Activated T-cell treated with anti-CD3 and anti-CD28 coated beads, Interleukin-2, amount 50 U/mL, for 4 hours (primary cell): ENCODE data around the gene PSTPIP2. TPM values are rescaled to one million over a fixed set of nuclear protein-coding genes. Genes with fewer than 3 reads are reported as not detected.
A peak's percentile ranks its signal among the peaks of the same experiment; 100 is the strongest.
"Not testable (repeated sequence)": the region's sequence is repeated elsewhere in the genome, so short reads cannot be mapped to it uniquely, and the experiment has no call there.

Experiments used
- ATAC-seq, 2 donors: fragments of 200-7000 bp; cut with Tn5 transposase; one replicate each; pipeline ENCODE4 v1.10.0; 2021
- DNase-seq: peaks from one replicate; pipeline ENCODE4 v3.0.0-alpha.2; 2020
- H3K27me3 Mint-ChIP-seq: one replicate; pipeline ENCODE4 v1.8.0; 2021; ENCODE audit warnings: low read depth, mixed read lengths
- H3K36me3 Mint-ChIP-seq: one replicate; pipeline ENCODE4 v1.8.0; 2022; ENCODE audit warnings: mixed read lengths; ENCODE audit not compliant: insufficient read depth
- H3K4me1 Mint-ChIP-seq: one replicate; pipeline ENCODE4 v1.8.0; 2021; ENCODE audit warnings: low read depth, mixed read lengths
- H3K4me3 Mint-ChIP-seq: one replicate; pipeline ENCODE4 v1.8.0; 2021; ENCODE audit warnings: mild to moderate bottlenecking, moderate library complexity, mixed read lengths
- H3K9me3 Mint-ChIP-seq: one replicate; pipeline ENCODE4 v1.8.0; 2021; ENCODE audit warnings: mixed read lengths
- total RNA-seq, 3 donors: library from RNA; stranded (reverse); gene quantifications; one replicate each; pipeline ENCODE4 v1.2.1, GENCODE V29; 2021

The PSTPIP2 gene
- total RNA-seq, 3 donors from 2014 or later: 15.8 to 16.6 (median 16.4) TPM

DNA sequence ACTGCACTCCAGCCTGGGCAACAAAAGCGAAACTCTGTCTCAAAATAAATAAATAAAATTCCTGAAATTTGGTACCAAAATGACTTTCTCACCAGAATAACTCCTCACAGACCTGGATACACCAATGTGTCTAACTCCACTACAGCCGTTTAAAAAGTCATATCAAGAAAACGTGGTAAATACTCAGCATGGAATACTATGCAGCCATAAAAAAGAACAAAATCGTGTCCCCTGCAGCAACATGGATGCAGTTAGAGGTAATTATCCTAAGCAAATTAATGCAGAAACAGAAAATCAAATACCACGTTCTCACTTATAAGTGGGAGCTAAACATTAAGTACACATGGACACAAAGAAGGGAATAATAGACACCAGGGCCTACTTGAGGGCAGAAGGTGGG, 107.1 kb downstream of the PSTPIP2 start:
- H3K4me3 Mint-ChIP-seq: peak overlapping the region; percentile 69
- H3K36me3 Mint-ChIP-seq: peaks cover 20% of the 10 kb centered on the region
- ATAC-seq, H3K9me3 Mint-ChIP-seq, H3K27me3 Mint-ChIP-seq, DNase-seq: not testable (repeated sequence)
- H3K4me1 Mint-ChIP-seq: peaks cover 66% of the 10 kb centered on the region

DNA sequence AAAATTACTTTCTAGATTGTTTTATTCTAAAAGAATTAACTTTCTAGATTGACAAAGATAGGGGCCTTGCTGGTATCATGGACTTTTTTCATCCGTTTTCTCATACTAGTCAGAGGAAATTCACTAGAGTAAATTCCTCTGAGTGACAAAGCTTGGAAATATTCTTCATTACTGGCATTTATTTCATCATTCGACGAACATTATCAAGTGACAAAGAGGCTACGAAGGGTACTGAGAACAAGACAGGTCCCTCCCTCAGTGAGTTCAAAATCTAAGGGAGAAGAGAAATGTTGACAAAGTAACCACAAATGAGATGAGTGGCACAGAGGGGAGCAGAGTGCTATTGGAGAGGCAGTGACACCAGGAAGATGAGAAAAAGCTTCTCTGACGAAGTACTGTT, 109.2 kb downstream of the PSTPIP2 start:
- Mint-ChIP-seq H3K36me3 (peaks cover 20% of the 10 kb centered on the region), H3K4me3 (peak overlapping the region; percentile 43), H3K4me1 (peaks cover 74% of the 10 kb centered on the region), H3K27me3 (no peaks in the 10 kb centered on the region), H3K9me3 (no peaks in the 10 kb centered on the region)
- ATAC-seq (peak in 1 of 2 donors; percentile 6), DNase-seq (no peak)

DNA sequence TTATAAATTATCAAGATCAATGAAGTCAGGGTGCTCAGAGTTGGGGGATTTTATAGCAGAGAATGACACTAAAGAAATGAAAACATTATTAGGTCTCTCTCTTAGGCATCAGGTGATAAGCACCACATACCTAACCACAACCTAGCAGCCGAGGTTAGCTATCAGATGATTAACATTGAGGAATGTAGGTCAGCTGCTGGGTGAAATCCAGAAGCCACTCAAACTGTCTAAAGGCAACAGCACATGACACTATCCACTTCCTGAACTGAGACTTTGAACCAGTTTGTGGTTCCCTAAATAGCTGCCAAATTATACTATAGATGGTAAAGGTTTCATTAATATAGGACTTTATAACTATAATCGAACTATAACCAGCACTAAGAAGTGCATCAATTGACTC, 109.6 kb downstream of the PSTPIP2 start:
- Mint-ChIP-seq H3K36me3 (peaks cover 20% of the 10 kb centered on the region), H3K4me3 (peak overlapping the region; percentile 39), H3K9me3 (no peaks in the 10 kb centered on the region), H3K4me1 (peaks cover 74% of the 10 kb centered on the region), H3K27me3 (no peaks in the 10 kb centered on the region)
- DNase-seq: no peak
- no peak for ATAC-seq

DNA sequence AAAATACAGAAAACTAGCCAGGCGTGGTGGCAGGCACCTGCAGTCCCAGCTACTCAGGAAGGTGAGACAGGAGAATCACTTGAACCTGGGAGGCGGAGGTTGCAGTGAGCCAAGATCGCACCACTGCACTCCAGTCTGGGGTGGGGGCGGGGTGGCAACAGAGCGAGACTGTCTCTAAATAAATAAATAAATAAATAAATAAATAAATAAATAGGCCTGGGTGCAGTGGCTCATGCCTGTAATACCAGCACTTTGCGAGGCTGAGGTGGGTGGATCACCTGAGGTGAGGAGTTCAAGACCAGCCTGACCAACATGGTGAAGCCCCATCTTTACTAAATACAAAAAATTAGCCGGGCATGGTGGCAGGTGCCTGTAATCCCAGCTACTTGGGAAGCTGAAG, 112.6 kb downstream of the PSTPIP2 start:
- not testable (repeated sequence) for H3K4me3 Mint-ChIP-seq, H3K9me3 Mint-ChIP-seq, DNase-seq, H3K27me3 Mint-ChIP-seq, ATAC-seq
- H3K36me3 Mint-ChIP-seq: peaks cover 31% of the 10 kb centered on the region
- H3K4me1 Mint-ChIP-seq: peaks cover 62% of the 10 kb centered on the region

DNA sequence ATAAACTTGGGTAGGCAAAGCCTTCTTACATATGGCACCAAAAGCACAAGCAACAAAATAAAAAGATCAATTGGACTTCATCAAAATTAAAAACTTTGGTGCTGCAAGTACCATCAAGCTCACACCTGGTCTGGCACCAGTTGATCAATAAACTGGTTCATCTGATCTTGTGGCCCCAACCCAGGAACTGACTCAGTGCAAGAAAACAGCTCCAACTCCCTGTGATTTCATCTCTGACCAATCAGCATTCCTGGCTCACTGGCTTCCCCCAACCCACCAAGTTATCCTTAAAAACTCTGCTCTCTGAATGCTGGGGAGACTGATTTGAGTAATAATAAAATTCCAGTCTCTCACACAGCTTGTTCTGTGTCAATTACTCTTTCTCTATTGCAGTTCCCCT, 113.3 kb downstream of the PSTPIP2 start:
- H3K4me1 Mint-ChIP-seq: peaks cover 63% of the 10 kb centered on the region
- no peaks in the 10 kb centered on the region for H3K9me3 Mint-ChIP-seq
- no peaks in the 10 kb centered on the region for H3K27me3 Mint-ChIP-seq
- DNase-seq (no peak), ATAC-seq (no peak)
- H3K4me3 Mint-ChIP-seq: no peak overlapping the region
- H3K36me3 Mint-ChIP-seq: peaks cover 37% of the 10 kb centered on the region

DNA sequence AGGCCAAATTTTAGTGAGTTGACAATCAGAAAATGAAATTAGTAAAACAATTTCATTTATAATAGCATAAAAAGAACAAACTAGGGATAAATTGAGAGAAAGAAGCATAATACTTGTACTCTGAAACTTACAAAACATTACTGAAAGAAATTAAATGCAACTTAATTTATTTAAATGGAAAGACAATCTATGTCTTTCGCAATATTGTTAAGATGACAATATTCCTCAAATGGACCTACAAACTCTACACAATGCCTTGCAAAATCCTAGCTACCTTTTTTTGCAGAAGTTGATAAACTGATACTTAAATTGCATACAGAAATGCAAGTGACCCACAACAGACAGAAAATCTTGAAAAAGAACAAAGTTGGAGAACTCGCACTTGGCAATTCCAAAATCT, 114.0 kb downstream of the PSTPIP2 start:
- no peak overlapping the region for H3K4me3 Mint-ChIP-seq
- DNase-seq: no peak
- no peaks in the 10 kb centered on the region for H3K27me3 Mint-ChIP-seq

DNA sequence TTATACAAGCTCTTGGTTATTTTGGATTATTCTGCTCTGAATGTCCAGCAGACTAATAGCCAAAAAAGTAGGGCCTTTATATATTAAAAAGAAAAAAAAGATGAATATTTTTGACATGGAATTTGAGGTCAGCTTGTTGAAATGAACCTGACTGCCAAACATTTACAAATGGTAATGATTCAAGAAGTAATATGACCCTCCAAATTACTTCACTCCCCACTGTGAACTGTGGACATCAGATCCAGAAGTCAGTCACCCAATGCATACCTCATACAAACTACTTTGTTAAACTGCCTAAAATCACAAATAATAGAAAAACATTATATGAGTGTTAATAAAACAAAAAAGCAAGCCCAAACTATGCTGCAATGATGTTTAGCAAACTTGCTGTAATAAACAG, 115.0 kb downstream of the PSTPIP2 start:
- H3K4me3 Mint-ChIP-seq: no peak overlapping the region
- H3K36me3 Mint-ChIP-seq: peaks cover 43% of the 10 kb centered on the region
- no peak for DNase-seq
- no peak for ATAC-seq
- H3K9me3 Mint-ChIP-seq: no peaks in the 10 kb centered on the region
- H3K4me1 Mint-ChIP-seq: peaks cover 48% of the 10 kb centered on the region
- H3K27me3 Mint-ChIP-seq: no peaks in the 10 kb centered on the region

More for the DNA sequence above, 114.0 kb downstream of the PSTPIP2 start:
- Mint-ChIP-seq H3K9me3 (no peaks in the 10 kb centered on the region), H3K4me1 (peaks cover 56% of the 10 kb centered on the region), H3K36me3 (peaks cover 40% of the 10 kb centered on the region)
- no peak for ATAC-seq

DNA sequence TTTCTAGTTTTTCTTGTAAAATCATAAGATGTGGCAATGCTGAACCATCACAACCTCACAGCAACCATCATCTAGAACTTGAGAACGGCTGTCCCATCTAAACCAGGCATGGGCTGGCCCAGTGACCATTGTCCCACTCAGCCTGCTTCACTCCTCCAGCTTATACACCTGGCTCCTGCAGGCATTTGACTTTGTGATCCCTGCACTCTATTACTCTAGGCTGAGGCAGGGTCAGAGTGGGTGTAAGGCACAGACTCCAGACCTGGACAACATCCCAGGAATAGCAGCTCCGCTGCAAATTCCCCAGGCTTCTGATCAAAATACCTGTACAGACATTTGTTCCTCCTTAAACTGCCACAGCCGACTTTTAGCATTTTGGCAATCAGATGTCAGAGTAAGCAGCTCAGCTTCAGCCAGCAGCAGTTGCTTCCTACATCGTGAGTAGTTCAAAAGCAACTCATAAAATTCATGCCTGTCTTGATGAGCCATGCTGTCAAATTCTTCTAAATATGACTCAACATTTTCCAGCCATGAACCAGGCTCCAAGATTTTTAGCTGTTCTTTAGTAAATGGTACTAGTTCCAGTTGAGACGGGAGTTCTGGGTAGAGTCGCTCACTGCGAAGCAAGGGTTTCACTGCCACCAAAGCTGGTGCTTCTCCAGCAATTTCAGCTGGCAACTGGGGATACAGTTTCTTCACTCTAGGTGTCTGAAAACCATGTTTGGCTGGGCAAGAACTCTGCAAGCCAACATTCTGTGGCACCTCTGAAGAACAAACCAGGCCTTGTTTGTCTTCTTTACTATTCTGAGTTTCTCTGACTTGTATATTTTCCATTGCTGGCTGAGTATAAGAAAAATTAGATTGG, 117.8 kb downstream of the PSTPIP2 start:
- Mint-ChIP-seq H3K4me3 (no peak overlapping the region), H3K4me1 (peaks cover 27% of the 10 kb centered on the region), H3K9me3 (no peaks in the 10 kb centered on the region), H3K36me3 (peaks cover 55% of the 10 kb centered on the region), H3K27me3 (no peaks in the 10 kb centered on the region)
- no peak for ATAC-seq
- no peak for DNase-seq

DNA sequence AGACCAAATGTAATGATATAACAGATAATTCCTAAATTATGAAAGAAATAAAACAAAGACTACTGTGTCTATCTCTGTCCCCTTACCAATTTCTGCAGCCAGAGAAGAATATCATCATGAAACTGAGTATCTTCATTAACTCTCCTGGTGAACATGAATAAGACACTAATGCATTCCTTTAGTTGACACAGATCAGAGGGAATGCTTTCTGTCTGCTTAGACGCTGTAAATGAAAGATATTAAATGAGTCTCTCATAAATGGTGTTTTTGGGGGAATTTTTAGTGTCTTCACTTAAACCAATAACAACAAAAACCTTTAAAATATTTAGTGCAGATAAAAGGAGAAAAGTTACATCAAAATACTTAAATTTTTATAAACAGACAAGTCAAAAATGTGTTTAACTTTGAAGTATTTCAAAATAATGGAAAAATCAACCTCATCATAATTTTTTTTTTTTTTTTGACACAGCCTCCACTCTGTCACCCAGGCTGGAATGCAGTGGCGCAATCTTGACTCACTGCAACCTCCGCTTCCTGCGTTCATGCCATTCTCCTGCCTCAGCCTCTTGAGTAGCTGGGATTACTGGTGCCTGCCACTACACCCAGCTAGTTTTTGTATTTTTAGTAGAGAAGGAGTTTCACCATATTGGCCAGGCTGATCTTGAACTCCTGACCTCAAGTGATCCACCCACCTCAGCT, 120.9 kb downstream of the PSTPIP2 start:
- Mint-ChIP-seq H3K27me3 (no peaks in the 10 kb centered on the region), H3K9me3 (no peaks in the 10 kb centered on the region), H3K4me1 (peaks cover 10% of the 10 kb centered on the region), H3K36me3 (peaks cover 80% of the 10 kb centered on the region), H3K4me3 (no peak overlapping the region)
- DNase-seq (no peak), ATAC-seq (no peak)

DNA sequence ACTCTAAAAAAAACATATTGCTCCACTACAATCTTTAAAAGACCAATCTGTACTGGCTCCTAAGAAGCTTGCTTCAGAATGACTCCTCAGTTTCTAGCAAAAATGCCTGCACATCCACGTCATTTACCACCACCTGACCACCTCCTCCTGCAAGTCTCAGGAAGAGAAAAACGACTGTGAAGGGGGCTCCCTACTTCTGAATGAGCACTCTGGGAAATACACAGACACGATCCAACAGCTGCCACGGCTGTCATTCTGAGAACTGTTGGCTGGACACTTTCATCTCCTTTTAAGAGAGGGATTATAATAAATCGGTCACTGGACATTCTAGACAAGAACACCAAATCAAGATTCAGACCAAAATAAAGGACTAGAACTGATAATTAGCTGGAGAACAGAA, 126.4 kb downstream of the PSTPIP2 start:
- Mint-ChIP-seq H3K36me3 (peaks cover 78% of the 10 kb centered on the region), H3K9me3 (no peaks in the 10 kb centered on the region), H3K4me1 (peaks cover 3% of the 10 kb centered on the region), H3K4me3 (no peak overlapping the region), H3K27me3 (no peaks in the 10 kb centered on the region)
- DNase-seq (no peak), ATAC-seq (no peak)

DNA sequence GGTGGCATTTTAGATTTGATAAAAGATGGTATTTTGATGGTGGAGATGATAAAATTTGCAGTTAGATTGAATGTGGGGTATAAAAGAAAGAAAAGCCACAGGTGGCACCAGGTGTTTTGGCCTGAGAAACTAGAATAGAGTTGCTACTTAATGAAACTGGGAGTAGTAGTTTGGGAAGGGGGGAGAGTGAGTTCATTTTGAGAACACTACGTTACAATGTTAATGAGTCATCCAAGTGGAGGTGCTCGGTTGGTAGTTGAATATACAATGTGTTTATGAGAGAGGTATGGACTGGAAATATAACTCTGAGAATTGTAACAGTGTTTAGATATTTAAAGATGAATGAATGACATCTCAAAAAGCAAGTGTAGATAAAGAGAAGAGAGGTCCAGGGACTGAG, 131.3 kb downstream of the PSTPIP2 start:
- Mint-ChIP-seq H3K36me3 (peaks cover 64% of the 10 kb centered on the region), H3K4me3 (no peak overlapping the region), H3K4me1 (peaks cover 32% of the 10 kb centered on the region), H3K9me3 (no peaks in the 10 kb centered on the region), H3K27me3 (no peaks in the 10 kb centered on the region)
- no peak for ATAC-seq
- DNase-seq: no peak

DNA sequence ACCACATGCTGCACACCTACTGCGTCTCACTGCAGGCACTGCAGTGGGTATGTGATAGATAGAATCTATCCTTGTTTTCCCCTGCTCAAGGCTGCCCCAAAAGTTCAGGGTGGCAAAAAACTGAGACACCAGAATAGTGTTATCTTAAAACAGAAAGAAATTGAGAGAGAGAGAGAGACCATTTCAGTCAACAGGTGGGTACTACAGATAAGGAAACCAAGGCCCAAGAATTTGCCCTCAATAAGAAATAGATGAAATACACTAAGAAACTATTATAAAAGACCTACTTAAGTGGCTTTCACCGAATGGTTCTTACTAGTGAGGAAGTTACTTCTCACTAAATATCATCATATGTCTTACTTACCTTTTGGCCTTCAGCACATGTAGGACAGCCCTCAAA, 132.8 kb downstream of the PSTPIP2 start:
- DNase-seq (no peak), ATAC-seq (no peak)
- peaks cover 53% of the 10 kb centered on the region for H3K36me3 Mint-ChIP-seq
- no peaks in the 10 kb centered on the region for H3K27me3 Mint-ChIP-seq
- H3K4me1 Mint-ChIP-seq: peaks cover 33% of the 10 kb centered on the region
- H3K9me3 Mint-ChIP-seq: no peaks in the 10 kb centered on the region
- H3K4me3 Mint-ChIP-seq: no peak overlapping the region

DNA sequence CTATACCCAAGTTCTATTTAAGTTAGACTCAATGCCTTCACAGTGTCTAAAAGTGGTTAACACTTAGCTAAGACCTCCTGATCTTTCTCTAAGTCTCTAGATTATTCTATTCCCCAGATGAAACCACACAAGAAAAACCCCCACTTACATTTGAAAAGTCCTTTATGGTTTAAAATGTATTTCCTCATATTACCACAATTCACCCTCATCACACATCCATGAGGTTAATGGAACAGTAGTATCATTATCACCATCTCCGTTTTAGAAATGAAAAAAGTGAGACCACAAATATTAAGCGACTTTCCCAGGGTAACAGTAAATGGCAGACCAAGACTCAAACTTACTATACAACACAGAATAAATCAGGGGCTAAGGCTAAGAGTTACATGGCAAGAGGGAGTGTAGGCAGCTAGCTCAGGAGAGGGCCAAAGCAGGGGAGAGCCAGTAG, 133.5 kb downstream of the PSTPIP2 start:
- ATAC-seq: peak; percentile 66 to 78
- no peaks in the 10 kb centered on the region for H3K27me3 Mint-ChIP-seq
- H3K36me3 Mint-ChIP-seq: peaks cover 48% of the 10 kb centered on the region
- DNase-seq: no peak
- peak overlapping the region; percentile 1 for H3K4me3 Mint-ChIP-seq
- peaks cover 33% of the 10 kb centered on the region for H3K4me1 Mint-ChIP-seq
- no peaks in the 10 kb centered on the region for H3K9me3 Mint-ChIP-seq

DNA sequence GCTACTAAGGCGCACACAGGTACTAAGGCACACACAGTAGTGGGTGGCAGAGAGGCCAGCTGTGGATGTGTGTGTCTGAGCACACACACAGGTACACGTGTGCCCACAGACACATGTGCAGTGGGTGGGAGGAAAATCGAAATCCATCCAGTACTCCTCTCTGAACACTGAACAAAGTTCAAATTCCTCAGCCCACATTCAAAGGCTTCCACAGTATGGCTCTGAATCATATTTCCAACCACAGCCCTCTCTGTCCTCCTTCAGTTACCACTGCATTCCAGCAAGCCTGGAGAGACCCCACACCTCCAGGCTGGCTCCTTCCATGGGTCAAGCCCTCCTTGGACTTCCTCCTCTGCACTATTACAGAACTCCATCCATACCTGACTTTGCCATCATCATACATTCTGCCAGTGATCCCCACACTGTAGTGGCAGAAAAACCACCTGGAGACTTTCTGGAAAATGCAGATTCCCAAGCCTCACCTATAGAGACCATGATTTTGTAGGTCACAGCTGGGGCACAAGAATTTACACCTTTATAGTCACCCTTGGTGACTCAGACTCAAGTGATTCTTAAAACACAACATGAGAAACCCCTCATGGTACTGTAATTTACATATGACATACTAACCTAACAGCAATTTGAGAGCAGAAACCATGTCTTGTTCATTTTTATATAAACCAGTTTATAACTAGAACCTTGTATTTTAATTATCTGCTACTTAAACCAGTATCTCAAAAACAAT, 136.3 kb downstream of the PSTPIP2 start:
- Mint-ChIP-seq H3K4me3 (no peak overlapping the region), H3K27me3 (no peaks in the 10 kb centered on the region), H3K9me3 (no peaks in the 10 kb centered on the region), H3K4me1 (peaks cover 31% of the 10 kb centered on the region), H3K36me3 (peaks cover 42% of the 10 kb centered on the region)
- DNase-seq: no peak
- peak; percentile 62 to 69 for ATAC-seq
